Stimulated activated memory B cell treated with anti-CD40 and anti-IgM and Interleukin-4, amounts not matched to agents 10 μg/mL and 1 μg/mL and 100 μg/mL, for 72 hours (primary cell): ENCODE measurements around the gene C10orf71.

Source experiments
- ATAC-seq: fragments of 150-1000 bp; cut with Tn5 transposase; 2 replicates; pipeline ENCODE4 v1.10.0; 2021
- H3K27ac Mint-ChIP-seq: one replicate; pipeline ENCODE4 v1.8.0; 2022; ENCODE audit warnings: mild to moderate bottlenecking, mixed read lengths
- H3K27me3 Mint-ChIP-seq: one replicate; pipeline ENCODE4 v1.8.0; 2022; ENCODE audit warnings: mixed read lengths
- H3K36me3 Mint-ChIP-seq: one replicate; pipeline ENCODE4 v1.8.0; 2022; ENCODE audit warnings: mixed read lengths
- H3K4me1 Mint-ChIP-seq: one replicate; pipeline ENCODE4 v1.8.0; 2022; ENCODE audit warnings: mixed read lengths
- H3K4me3 Mint-ChIP-seq: one replicate; pipeline ENCODE4 v1.8.0; 2022; ENCODE audit warnings: mild to moderate bottlenecking, moderate library complexity, mixed read lengths
- H3K9me3 Mint-ChIP-seq: one replicate; pipeline ENCODE4 v1.8.0; 2022; ENCODE audit warnings: mixed read lengths

Gene C10orf71

DNA sequence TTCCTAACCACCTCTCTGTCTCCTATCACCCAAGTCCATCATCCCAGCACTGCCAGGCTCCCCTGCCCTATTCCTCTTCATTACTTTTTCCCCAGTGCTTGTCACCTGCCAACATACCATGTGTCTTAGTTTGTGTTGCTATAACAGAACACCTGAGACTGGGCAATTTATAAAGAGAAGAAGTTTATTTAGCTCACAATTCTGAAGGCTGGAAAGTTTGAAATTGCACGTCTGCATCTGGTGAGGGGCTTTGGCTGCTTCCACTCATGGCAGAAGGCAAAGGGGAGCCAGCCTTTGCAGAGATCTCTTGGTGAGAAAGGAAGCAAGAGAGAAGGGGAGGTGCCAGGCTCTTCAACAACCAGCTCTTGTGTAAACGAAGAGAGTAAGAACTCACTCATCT is 49.6 kb downstream of the C10orf71 start:
- peaks cover 11% of the 10 kb centered on the region for H3K9me3 Mint-ChIP-seq
- H3K27ac Mint-ChIP-seq: no peak overlapping the region
- ATAC-seq: no peak
- H3K4me3 Mint-ChIP-seq: no peak overlapping the region
- H3K36me3 Mint-ChIP-seq: peaks cover 11% of the 10 kb centered on the region
- H3K27me3 Mint-ChIP-seq: peaks cover 10% of the 10 kb centered on the region
- H3K4me1 Mint-ChIP-seq: no peaks in the 10 kb centered on the region

DNA sequence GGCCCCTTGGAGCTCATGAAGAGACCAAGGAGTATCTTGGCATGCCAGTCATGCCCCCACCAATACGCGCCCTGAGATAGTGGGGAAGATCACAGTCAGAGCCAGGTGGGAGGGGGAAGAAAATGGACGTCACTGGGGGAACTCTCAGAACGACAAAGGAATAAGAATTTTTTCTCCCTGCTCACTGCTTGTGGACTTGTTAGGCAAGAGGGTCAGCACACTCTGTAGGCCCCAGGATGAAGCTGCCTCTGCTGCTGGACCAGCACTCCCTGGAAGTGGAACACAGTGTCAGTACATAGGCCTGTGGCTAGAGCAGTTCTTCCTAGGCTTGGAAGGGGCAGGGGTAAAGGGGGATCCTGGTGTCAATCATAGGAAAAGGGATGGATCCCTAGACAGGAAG is 50.4 kb downstream of the C10orf71 start:
- Mint-ChIP-seq H3K4me3 (no peak overlapping the region), H3K36me3 (peaks cover 11% of the 10 kb centered on the region), H3K27ac (no peak overlapping the region), H3K4me1 (no peaks in the 10 kb centered on the region), H3K9me3 (peaks cover 11% of the 10 kb centered on the region), H3K27me3 (peaks cover 10% of the 10 kb centered on the region)
- ATAC-seq: no peak

DNA sequence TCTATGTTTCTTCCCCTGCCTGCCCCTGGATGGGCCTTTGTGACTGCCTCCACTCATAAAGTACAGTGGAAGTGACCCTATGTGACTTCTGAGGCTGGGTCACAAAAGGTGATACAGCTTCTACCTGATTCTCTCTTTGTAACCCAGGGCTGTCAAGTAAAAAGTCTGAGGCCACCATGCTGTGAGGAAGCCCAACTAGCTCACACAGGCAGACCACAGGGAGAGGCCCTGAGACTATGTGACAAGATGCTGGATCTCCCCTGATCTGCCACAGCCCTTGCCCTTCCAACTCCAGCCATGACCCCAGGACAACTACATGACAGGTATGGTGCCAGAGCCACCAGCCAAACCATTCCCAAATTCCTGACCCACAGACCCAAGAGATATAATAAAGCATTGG is 51.2 kb downstream of the C10orf71 start:
- no peaks in the 10 kb centered on the region for H3K4me1 Mint-ChIP-seq
- peaks cover 11% of the 10 kb centered on the region for H3K36me3 Mint-ChIP-seq
- no peak for ATAC-seq
- peaks cover 10% of the 10 kb centered on the region for H3K27me3 Mint-ChIP-seq
- H3K27ac Mint-ChIP-seq: no peak overlapping the region
- peaks cover 11% of the 10 kb centered on the region for H3K9me3 Mint-ChIP-seq
- no peak overlapping the region for H3K4me3 Mint-ChIP-seq

DNA sequence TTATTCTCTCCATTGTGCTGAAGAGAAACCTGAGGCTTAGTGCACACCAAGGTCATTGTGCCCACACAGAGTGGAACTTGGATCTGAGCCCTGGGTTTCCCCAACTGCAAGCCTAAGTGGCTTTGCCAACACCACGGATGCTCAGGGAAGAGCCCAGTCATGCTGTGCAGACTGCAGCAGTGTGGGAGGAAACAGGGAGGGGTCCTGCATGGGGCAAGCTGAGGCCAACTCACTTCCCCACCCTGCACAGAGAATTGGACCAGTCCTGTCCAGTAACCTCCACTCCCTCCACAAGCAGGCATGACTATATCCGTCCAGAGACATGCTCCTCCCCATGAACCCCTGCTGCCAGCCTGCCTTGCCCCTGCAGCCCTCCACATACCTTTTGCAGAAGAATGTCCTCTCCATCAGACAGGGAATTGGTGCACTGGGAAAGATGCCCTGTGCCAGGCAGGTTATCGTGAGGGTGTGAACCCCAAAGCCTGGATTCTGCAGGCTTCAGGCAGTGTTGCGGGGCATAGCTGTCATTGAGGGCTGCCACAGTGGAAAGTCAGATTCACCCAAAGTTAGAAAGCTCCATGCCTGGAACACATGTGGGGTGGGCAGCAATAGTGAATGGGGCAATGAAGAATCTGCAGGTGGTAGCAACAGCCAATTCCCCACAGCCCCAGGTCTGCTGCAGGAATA is 52.0 kb downstream of the C10orf71 start:
- ATAC-seq: no peak
- H3K27ac Mint-ChIP-seq: no peak overlapping the region
- peaks cover 11% of the 10 kb centered on the region for H3K9me3 Mint-ChIP-seq

DNA sequence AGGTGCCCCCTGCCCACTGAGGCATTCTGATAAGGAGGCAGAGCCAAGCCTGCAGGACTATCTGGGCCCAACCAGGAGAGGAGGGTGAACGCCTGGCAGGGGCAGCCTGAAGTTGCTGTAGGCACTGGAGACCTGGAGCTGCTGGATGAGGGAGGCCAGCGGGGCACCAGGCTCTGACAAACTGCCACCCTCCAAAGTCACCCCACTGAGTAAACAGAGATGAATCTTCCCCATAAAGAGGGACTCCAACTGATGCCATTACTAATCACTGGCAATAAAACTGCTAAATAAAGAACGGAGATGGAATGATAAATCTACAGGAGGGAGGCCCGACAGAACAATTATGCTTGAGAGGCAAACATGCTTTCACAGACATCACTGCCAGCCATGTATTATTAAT is 52.7 kb downstream of the C10orf71 start:
- ATAC-seq: no peak
- Mint-ChIP-seq H3K27ac (no peak overlapping the region), H3K27me3 (peaks cover 10% of the 10 kb centered on the region), H3K9me3 (peaks cover 11% of the 10 kb centered on the region), H3K4me3 (no peak overlapping the region), H3K4me1 (no peaks in the 10 kb centered on the region), H3K36me3 (peaks cover 11% of the 10 kb centered on the region)

More for the DNA sequence above, 52.0 kb downstream of the C10orf71 start:
- H3K36me3 Mint-ChIP-seq: peaks cover 11% of the 10 kb centered on the region
- H3K27me3 Mint-ChIP-seq: peaks cover 10% of the 10 kb centered on the region
- no peaks in the 10 kb centered on the region for H3K4me1 Mint-ChIP-seq
- no peak overlapping the region for H3K4me3 Mint-ChIP-seq

DNA sequence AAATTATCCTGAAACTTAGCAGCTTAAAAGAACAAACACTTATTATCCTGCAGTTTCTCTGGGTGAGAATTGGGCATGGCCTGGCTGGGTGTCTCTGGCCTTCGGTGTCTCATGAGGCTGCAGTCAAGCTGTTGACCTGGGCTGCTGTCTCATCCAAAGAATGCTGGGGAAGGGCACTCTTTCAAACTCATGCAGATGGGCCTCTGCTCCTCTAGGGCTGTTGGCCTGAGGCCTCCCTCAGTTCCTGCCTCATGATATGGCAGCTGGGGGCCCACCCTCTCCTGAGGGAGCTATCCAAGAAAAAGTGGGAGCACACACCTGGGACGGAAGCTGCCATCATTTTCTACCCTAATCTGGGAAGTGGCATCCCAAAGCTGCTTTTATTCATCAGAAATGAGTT is 53.4 kb downstream of the C10orf71 start:
- Mint-ChIP-seq H3K36me3 (peaks cover 11% of the 10 kb centered on the region), H3K9me3 (peaks cover 14% of the 10 kb centered on the region), H3K27me3 (peaks cover 10% of the 10 kb centered on the region), H3K4me1 (no peaks in the 10 kb centered on the region), H3K27ac (no peak overlapping the region), H3K4me3 (no peak overlapping the region)
- no peak for ATAC-seq

DNA sequence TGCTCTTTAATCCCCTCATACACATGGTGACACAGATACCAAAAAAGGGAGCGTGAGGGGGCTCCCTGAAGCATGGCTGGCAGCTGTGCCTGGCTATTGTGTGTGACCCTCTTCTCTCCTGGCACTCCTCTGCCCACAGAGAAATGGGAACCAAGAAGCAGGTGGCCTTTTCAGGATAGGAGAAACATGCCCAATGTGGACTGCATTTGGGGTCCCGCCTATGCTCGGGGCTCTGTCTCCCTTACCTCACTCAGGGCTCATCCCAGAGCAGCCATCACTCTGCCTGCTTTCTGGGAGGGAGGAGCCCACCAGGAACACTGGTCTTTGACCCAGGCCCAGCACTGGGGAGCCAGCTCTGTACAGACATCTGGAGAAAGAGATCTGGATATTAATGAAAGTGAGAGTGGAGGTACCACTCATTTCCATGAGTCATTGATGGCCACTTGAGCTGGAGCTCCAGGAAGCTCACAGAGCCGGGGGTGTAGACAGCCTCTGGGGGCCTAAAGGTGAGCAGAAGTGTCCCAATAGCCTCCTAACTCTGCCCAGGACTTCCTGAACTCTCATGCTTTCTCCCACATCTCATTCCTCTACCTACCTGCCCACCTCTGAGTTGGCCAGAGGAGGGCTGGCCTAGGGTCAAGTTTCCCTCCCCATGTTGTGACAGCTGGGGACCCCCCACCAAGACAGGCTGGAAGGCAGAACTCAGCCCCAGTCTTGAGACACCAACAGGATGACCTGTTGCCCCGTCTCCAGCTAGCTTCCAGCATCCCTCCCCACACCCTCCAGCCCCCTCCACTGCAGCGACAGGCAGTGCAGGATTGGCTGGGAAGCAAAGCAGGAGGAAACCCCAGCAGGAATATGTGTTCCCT is 54.3 kb downstream of the C10orf71 start:
- ATAC-seq: no peak
- H3K36me3 Mint-ChIP-seq: peaks cover 11% of the 10 kb centered on the region
- H3K27ac Mint-ChIP-seq: no peak overlapping the region
- no peak overlapping the region for H3K4me3 Mint-ChIP-seq
- no peaks in the 10 kb centered on the region for H3K4me1 Mint-ChIP-seq
- peaks cover 10% of the 10 kb centered on the region for H3K27me3 Mint-ChIP-seq
- H3K9me3 Mint-ChIP-seq: peaks cover 14% of the 10 kb centered on the region

DNA sequence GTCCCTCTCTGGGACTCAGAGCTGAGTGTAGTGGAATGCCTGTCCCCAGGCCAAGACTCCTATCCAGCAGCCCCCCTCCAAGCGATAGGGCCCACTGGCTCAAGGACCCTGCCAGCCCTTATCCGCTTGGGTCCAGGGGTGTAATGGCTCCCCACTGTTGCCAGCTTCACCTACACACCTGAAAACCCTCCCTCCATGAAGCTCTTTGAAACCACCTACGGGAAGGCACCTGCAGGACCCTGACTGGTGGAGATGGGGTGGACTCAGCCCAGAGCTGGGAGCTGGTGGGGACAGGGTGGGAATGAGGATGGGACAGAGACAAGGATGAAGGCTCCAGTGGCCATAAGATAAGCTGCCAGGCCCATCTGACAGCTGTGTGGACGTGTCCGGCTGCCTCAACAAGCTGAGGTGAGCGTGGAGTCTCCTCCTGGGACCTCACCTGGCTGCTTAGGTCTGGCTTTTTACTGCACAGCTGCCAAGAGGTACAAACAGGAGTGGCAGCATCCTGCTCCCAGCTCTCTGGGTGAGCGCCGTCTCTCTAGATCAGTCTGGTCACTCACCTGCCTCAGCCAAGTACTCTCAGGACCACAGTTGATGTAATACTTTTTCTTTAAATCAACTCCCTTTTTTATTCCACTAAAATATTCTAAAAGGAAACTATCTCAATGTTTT is 55.1 kb downstream of the C10orf71 start:
- H3K36me3 Mint-ChIP-seq: peaks cover 11% of the 10 kb centered on the region
- no peaks in the 10 kb centered on the region for H3K4me1 Mint-ChIP-seq
- no peak overlapping the region for H3K4me3 Mint-ChIP-seq
- no peak for ATAC-seq
- no peak overlapping the region for H3K27ac Mint-ChIP-seq
- peaks cover 10% of the 10 kb centered on the region for H3K27me3 Mint-ChIP-seq
- H3K9me3 Mint-ChIP-seq: peaks cover 14% of the 10 kb centered on the region

DNA sequence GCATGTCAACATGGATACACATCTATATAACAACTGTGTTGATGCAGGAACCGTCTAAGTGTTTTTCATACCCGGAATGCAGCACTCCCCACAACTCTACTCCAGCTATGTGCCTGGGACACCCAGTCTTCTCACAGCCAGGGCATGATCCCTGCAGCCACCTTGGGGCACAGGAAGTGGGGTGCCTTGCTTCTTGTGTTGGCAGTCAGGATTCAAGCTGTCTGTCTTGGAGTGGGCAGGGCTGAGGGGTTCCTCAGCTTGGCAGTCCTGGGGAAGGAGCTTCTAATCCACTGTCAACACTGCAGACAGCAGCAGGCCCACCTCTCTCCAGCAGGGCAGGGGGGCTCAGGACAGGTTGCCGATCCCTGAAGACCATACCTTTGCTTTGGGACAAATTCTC is 55.6 kb downstream of the C10orf71 start:
- Mint-ChIP-seq H3K27ac (no peak overlapping the region), H3K4me3 (no peak overlapping the region), H3K9me3 (peaks cover 10% of the 10 kb centered on the region), H3K27me3 (peaks cover 10% of the 10 kb centered on the region), H3K36me3 (peaks cover 11% of the 10 kb centered on the region), H3K4me1 (no peaks in the 10 kb centered on the region)
- no peak for ATAC-seq

DNA sequence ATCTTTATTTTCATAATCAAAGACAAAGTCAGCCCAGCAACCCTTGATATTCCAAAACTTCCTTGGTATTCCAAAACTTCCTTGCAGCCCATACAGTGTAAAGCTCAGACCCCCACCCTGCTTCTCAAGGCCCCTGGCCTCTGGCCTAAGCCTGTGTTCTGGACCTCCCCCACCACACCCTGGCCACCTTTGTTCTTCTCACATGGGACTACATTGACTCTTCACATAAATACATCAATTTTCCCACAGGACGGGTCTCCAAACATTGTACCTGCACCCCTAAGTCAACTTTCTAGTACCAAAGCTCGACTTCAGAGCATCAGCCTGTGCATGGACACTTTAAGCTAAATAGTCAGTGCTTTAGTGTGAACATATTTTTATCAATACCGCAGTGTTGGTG is 56.3 kb downstream of the C10orf71 start:
- no peaks in the 10 kb centered on the region for H3K4me1 Mint-ChIP-seq
- H3K27me3 Mint-ChIP-seq: peaks cover 6% of the 10 kb centered on the region
- peaks cover 4% of the 10 kb centered on the region for H3K36me3 Mint-ChIP-seq
- peaks cover 7% of the 10 kb centered on the region for H3K9me3 Mint-ChIP-seq
- no peak for ATAC-seq
- H3K4me3 Mint-ChIP-seq: no peak overlapping the region
- H3K27ac Mint-ChIP-seq: no peak overlapping the region

DNA sequence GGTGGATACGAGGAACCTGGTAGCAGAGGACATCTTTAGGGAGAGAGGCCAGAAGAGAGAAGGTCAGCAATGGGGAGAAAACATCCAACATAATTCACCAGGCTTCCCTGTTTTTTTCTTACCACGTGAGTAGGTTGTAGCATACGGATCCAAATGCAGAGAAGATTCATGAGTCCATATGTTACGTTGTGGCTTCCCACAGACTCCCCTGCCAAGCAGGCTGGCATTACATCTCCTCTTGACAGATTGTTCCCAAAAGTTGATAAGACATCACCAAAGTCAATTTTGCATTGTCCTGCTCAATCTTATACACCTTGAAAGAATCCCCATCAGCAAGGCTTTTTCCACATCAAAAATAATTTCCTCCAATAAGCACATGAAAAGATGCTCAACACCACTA is 57.2 kb downstream of the C10orf71 start:
- H3K4me3 Mint-ChIP-seq: no peak overlapping the region
- no peaks in the 10 kb centered on the region for H3K27me3 Mint-ChIP-seq
- no peaks in the 10 kb centered on the region for H3K36me3 Mint-ChIP-seq
- H3K27ac Mint-ChIP-seq: no peak overlapping the region
- H3K4me1 Mint-ChIP-seq: no peaks in the 10 kb centered on the region
- no peak for ATAC-seq
- peaks cover 4% of the 10 kb centered on the region for H3K9me3 Mint-ChIP-seq

DNA sequence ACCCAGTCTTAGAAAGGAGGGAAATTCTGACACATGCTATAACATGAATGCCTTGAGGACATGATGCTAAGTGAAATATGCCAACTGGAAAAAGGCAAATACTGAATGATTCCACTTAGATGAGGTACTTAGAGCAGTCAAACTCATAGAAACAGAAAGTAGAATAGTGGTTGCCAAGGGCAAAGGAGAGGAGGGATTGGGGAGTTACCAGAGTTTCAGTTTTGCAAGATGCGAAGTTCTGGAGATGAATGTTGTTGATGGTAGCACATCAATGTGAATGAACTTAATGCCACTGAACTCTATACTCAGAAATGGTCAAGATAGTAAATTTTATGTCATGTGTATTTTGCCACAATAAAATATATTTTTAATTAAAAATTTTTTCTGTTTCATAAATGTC is 58.0 kb downstream of the C10orf71 start:
- H3K4me3 Mint-ChIP-seq: no peak overlapping the region
- H3K36me3 Mint-ChIP-seq: no peaks in the 10 kb centered on the region
- no peaks in the 10 kb centered on the region for H3K27me3 Mint-ChIP-seq
- peaks cover 3% of the 10 kb centered on the region for H3K4me1 Mint-ChIP-seq
- H3K27ac Mint-ChIP-seq: no peak overlapping the region
- ATAC-seq: no peak
- peaks cover 4% of the 10 kb centered on the region for H3K9me3 Mint-ChIP-seq

DNA sequence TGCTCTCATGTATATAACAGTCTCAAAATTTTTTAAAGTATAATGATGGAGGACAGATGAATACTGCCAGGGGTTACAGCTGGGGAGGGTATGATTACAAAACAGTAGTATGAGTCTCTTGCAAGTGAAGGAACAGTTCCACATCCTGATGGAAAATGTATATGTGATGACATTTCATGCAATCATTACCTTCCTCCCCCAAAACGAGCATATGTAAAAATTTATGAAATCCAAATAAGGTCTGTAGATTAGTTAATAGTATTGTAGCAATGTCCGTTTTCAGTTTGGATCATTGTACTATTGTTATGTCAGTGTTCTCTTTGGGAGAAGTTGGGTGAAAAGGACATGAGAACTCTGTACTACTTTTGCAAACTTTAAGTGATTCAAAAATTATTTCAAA is 58.9 kb downstream of the C10orf71 start:
- H3K9me3 Mint-ChIP-seq: peaks cover 4% of the 10 kb centered on the region
- H3K36me3 Mint-ChIP-seq: no peaks in the 10 kb centered on the region
- no peaks in the 10 kb centered on the region for H3K27me3 Mint-ChIP-seq
- H3K27ac Mint-ChIP-seq: no peak overlapping the region
- peaks cover 12% of the 10 kb centered on the region for H3K4me1 Mint-ChIP-seq
- H3K4me3 Mint-ChIP-seq: no peak overlapping the region
- ATAC-seq: no peak

DNA sequence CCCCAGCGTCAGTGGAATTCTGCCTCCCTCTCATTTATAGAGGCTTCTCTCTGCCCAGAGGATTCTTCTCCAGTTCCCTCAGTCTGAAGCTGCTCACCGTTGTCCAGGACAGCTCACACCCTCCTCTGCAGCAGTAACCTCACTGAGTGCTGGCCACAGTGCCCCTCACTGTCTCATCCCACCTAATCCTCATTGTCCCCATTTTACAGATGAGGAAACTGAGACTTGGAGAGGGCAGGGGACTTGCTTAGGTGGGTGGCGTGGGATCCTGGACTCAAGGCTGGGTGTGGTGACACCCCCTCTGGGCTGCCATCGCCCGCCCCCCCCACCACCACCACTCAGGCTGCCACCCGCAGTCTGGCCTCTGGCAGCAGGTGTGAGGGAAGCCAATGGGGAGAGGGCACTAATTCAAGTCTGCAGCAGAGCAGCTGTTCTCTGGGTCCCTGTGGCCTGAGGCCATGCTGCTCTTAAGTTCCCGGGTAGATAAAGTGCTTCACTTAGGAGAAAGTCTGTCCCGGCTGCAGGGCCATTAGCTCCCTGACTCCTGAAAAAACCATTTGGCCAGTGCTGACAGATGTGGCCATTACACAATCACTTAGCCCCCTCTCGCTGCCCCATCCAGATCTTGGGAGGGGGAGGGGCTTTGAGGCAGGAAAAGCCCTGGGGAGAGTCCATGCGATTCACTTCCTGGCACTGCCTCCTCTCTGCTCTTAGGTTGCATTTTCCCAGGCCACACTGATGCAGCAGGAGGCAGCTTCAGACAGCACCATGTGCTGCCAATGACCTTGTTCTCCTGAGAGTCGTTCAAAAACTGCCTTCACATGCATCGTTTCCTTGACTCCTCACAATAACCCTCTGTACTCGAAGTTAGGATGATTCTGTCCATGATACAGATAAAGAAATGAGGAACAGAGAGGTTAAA is 60.6 kb downstream of the C10orf71 start:
- no peaks in the 10 kb centered on the region for H3K36me3 Mint-ChIP-seq
- no peak overlapping the region for H3K4me3 Mint-ChIP-seq
- ATAC-seq: no peak
- no peaks in the 10 kb centered on the region for H3K27me3 Mint-ChIP-seq
- H3K9me3 Mint-ChIP-seq: peaks cover 4% of the 10 kb centered on the region
- peaks cover 17% of the 10 kb centered on the region for H3K4me1 Mint-ChIP-seq
- no peak overlapping the region for H3K27ac Mint-ChIP-seq
